Stimulated activated CD8-positive, alpha-beta memory T cell treated with anti-CD3 and anti-CD28 coated beads, Interleukin-15, amount 100 ng/mL, for 4 hours (primary cell): ENCODE measurements around the gene ZNF786.

Experiments used
- DNase-seq, 2 donors: peaks; one replicate each; pipeline ENCODE4 v3.0.0-alpha.2; 2020; ENCODE audit warnings: low read depth in 2 of 2

The ZNF786 gene

GRCh38 chr7:149028346-149029109 is 62.0 kb downstream of the ZNF786 start, which contains the start of gene PDIA4:
TSS of gene PDIA4 (minus strand) at chr7:149028505. CDS start at chr7:149028408, 97 bp downstream.
- peak; percentile 99 to 100 for DNase-seq

DNA sequence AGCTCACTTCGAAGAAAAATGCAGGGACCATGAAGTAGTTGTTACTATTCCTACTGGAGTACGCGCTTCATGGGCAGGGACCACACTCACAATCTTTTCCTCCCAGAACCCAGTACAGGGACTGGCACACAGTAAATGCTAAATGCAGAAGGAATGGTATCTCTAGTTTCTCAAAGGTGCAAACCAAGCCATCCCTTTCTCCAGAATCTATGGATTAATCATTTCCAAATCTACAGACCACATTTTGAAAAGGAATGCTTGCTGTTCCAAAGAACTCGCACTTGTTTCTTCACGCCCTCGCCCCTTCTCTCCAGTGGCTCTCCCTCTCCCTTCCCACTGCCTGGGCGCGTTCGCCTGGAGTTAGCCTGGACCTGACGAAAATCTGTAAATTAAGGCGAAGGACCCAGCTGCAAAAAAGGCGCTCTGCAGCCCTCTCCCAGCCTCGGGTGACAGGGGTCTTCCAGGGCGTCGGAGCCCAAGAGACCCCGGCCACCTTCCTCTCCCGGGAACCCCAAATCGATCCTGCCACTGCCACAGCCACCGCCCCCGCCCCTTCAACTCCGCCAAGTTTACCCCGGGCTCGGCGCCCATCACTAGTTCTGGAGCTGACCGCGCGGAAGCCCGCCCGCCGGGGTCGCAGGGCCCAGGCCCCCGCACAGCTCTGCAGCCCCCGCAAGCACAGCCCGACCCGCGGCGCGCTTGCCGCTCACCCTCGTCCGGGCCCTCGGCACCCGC is 62.7 kb downstream of the ZNF786 start:
- no peak for DNase-seq

GRCh38 chr7:149027055-149027454 is 63.5 kb downstream of the ZNF786 start:
- no peak for DNase-seq

- no peak for DNase-seq
Observed at GRCh38 chr7:149023662-149024061, 66.9 kb downstream of the ZNF786 start.

- DNase-seq: no peak
Observed at GRCh38 chr7:149022756-149023360, 67.7 kb downstream of the ZNF786 start.

DNA sequence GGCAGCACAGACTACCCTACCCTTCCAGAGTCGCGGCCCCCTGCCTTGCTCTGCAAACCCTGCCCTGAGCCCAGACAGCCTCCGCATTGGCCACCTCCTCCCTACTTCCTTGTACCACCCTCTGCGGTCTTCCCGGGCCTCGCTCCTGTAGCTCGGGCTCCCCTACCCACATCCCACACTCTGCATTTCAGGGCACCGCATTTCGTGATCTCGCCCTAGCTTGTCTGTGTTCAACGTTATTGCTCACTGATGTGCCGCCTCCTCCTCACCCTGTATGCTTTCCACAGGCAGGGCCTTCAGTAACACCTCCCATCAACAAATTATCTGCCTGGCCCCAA is 68.8 kb downstream of the ZNF786 start:
- no peak for DNase-seq

- DNase-seq: no peak
Observed at GRCh38 chr7:149020483-149020882, 70.0 kb downstream of the ZNF786 start.
